Stomach (tissue), 4 donors: ENCODE measurements around the gene TNFRSF6B.

Experiments
- CTCF ChIP-seq, 7 experiments: fragments of 450-650 bp in 4 of 7; fragments of 200-600 bp in 3 of 7; sonication (generic) in 3 of 7; IDR thresholded peaks; one replicate each; pipeline ENCODE4 v1.5.1; 2016 to 2019; ENCODE audit warnings: antibody characterized with exemption in 7 of 7, control low read depth in 2 of 7, mild to moderate bottlenecking in 1 of 7
- EP300 ChIP-seq: sonication (generic); formaldehyde crosslinking; IDR thresholded peaks from one replicate; pipeline ENCODE4 v1.6.1; 2017; ENCODE audit warnings: antibody characterized with exemption
- POLR2A ChIP-seq, 4 donors: fragments of 450-650 bp; IDR thresholded peaks; one replicate each; pipeline ENCODE4 v1.6.1; 2016; ENCODE audit warnings: antibody characterized with exemption in 4 of 4, control low read depth in 2 of 4, mild to moderate bottlenecking in 1 of 4, moderate library complexity in 1 of 4
- POLR2AphosphoS5 ChIP-seq, 3 donors: sonication (generic); formaldehyde crosslinking; IDR thresholded peaks; one replicate each; pipeline ENCODE4 v1.6.1; 2016; ENCODE audit warnings: antibody characterized with exemption in 3 of 3

- TF ChIP-seq CTCF (IDR thresholded peaks at IDR 0.05) (no peak), POLR2A (IDR thresholded peaks at IDR 0.05) (no peak), POLR2AphosphoS5 (IDR thresholded peaks at IDR 0.05) (no peak), EP300 (no peak)
These were observed 41.2 kb upstream of the TNFRSF6B start for GRCh38 chr20:63655249-63655648.
